Fibroblast of lung (primary cell): Measurements from ENCODE around the gene KIN.

Experiments used
- EZH2 ChIP-seq: IDR thresholded peaks from 2 replicates; pipeline ENCODE4 v1.5.1; 2012; ENCODE audit warnings: low read length, control low read depth, mild to moderate bottlenecking; ENCODE audit errors: missing control alignments
- TF ChIP-seq, protein P1 (sequence below), 2 donors: IDR thresholded peaks in 1 of 2; conservative IDR thresholded peaks in 1 of 2; 1 replicate in 1 of 2; 2 replicates in 1 of 2; pipeline ENCODE4 v1.5.1; 2011 to 2012; ENCODE audit warnings: low read length in 2 of 2, control low read depth in 1 of 2, inconsistent platforms in 1 of 2, low read depth in 1 of 2, mild to moderate bottlenecking in 1 of 2

DNA sequence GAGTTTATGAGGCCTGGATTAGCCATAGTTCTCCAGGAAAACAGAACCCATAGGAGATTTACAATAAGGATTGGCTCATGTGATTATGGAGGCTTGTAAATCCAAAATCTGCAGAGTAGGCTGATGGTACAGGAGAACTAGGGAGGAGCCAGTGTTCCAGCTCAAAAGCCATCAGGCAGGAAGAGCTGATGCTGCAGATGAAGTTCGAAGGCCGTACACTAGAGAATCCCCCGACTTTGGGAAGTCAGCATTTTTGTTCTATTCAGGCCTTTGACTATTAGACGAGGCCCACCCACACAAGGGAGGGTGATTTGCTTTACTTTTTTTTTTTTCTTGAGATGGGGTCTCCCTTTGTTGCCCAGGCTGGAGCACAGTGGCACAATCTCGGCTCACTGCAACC lies 37.6 kb downstream of the KIN start:
- TF ChIP-seq, protein P1, sequence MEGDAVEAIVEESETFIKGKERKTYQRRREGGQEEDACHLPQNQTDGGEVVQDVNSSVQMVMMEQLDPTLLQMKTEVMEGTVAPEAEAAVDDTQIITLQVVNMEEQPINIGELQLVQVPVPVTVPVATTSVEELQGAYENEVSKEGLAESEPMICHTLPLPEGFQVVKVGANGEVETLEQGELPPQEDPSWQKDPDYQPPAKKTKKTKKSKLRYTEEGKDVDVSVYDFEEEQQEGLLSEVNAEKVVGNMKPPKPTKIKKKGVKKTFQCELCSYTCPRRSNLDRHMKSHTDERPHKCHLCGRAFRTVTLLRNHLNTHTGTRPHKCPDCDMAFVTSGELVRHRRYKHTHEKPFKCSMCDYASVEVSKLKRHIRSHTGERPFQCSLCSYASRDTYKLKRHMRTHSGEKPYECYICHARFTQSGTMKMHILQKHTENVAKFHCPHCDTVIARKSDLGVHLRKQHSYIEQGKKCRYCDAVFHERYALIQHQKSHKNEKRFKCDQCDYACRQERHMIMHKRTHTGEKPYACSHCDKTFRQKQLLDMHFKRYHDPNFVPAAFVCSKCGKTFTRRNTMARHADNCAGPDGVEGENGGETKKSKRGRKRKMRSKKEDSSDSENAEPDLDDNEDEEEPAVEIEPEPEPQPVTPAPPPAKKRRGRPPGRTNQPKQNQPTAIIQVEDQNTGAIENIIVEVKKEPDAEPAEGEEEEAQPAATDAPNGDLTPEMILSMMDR (conservative IDR thresholded peaks at IDR 0.05 in 1 of 2, IDR thresholded peaks at IDR 0.05 in 1 of 2; ENCODE audit: low read depth in 1 of 2, low read length in 2 of 2), result no peak
- TF ChIP-seq EZH2, result no peak
